ENCODE data around the gene CLRN1. TPM values are rescaled to one million over a fixed set of nuclear protein-coding genes. Genes with fewer than 3 reads are reported as not detected.

CLRN1 gene
- total RNA-seq, 1 donor from 2014 or later: not detected

DNA sequence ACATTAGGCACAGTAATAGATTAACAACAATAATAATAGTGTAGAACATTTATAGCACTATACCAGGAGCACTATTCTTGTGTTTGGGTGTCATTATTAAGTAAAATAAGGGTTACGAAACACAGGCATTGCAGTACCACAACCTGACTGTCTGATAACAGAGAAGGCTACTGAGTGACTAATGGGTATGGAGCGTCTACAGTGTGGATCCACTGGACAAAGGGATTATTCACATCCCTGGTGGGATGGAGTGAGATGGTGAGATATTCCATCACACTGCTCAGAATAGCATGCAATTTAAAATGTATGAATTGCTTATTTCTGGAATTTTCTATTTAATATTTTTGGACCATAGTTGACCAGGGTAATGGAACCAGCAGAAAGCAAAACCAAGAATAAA lies 85.5 kb downstream of the CLRN1 start:
- TF ChIP-seq, protein P1, sequence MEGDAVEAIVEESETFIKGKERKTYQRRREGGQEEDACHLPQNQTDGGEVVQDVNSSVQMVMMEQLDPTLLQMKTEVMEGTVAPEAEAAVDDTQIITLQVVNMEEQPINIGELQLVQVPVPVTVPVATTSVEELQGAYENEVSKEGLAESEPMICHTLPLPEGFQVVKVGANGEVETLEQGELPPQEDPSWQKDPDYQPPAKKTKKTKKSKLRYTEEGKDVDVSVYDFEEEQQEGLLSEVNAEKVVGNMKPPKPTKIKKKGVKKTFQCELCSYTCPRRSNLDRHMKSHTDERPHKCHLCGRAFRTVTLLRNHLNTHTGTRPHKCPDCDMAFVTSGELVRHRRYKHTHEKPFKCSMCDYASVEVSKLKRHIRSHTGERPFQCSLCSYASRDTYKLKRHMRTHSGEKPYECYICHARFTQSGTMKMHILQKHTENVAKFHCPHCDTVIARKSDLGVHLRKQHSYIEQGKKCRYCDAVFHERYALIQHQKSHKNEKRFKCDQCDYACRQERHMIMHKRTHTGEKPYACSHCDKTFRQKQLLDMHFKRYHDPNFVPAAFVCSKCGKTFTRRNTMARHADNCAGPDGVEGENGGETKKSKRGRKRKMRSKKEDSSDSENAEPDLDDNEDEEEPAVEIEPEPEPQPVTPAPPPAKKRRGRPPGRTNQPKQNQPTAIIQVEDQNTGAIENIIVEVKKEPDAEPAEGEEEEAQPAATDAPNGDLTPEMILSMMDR (IDR thresholded peaks at IDR 0.05): no peak
- TF ChIP-seq POLR2A (IDR thresholded peaks at IDR 0.05) (no peak), POLR2AphosphoS5 (IDR thresholded peaks at IDR 0.05; ENCODE audit: insufficient read depth in 1 of 2, low read depth in 1 of 2) (no peak)
- H3K36me3 ChIP-seq: no peaks in the 10 kb centered on the region
- H3K9me3 ChIP-seq: no peaks in the 10 kb centered on the region
- intact Hi-C loops (cut with DNase I): no loop called here
- no peak overlapping the region for H3K4me3 ChIP-seq
- no peaks in the 10 kb centered on the region for H3K4me1 ChIP-seq
- H3K27me3 ChIP-seq: no peaks in the 10 kb centered on the region
- no peak for DNase-seq (ENCODE audit: extremely low spot score in 2 of 2)
- no peak overlapping the region for H3K27ac ChIP-seq

GRCh38 chr3:150885535-150885934 lies 87.0 kb downstream of the CLRN1 start:
- Histone ChIP-seq H3K9me3 (no peaks in the 10 kb centered on the region), H3K4me3 (no peak overlapping the region), H3K27ac (no peak overlapping the region), H3K27me3 (no peaks in the 10 kb centered on the region), H3K36me3 (no peaks in the 10 kb centered on the region), H3K4me1 (no peaks in the 10 kb centered on the region)
- intact Hi-C loops (cut with DNase I): no loop called here
- TF ChIP-seq POLR2AphosphoS5 (IDR thresholded peaks at IDR 0.05; ENCODE audit: insufficient read depth in 1 of 2, low read depth in 1 of 2) (no peak), POLR2A (IDR thresholded peaks at IDR 0.05) (no peak)
- TF ChIP-seq, protein P1 (IDR thresholded peaks at IDR 0.05): no peak
- no peak for DNase-seq (ENCODE audit: extremely low spot score in 2 of 2)

DNA sequence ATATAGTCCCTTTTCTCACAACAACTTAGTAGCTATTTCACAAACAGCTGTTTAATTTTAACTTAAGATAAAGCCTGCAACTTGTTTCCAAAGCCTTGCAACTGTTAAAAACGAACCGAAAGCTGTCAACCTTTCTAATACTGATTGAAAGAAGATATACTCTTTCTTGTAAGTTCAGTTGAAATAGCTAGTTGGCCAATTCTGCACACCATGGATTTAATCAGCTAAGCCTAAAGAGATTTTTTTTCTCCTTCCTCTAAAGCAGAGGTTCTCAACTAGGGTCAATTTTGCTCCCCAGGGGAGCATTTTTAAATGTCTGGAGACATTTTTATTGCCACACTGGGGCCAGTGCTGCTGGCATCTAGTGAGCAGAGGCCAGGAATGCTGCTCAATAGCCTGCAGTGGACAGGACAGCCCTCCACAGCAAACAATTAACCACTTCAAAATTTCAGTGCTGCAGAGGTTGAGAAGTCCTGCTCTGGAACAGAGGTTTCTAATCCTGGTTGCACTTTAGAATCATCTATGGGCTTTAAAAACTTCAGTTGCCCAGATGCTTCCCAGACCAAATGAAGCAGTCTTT lies 93.4 kb downstream of the CLRN1 start:
- Histone ChIP-seq H3K27me3 (no peaks in the 10 kb centered on the region), H3K27ac (no peak overlapping the region), H3K36me3 (no peaks in the 10 kb centered on the region), H3K4me3 (no peak overlapping the region), H3K4me1 (peaks cover 4% of the 10 kb centered on the region), H3K9me3 (no peaks in the 10 kb centered on the region)
- intact Hi-C loops (cut with DNase I): no loop called here
- TF ChIP-seq POLR2AphosphoS5 (IDR thresholded peaks at IDR 0.05; ENCODE audit: insufficient read depth in 1 of 2, low read depth in 1 of 2): no peak
- TF ChIP-seq, protein P1 (IDR thresholded peaks at IDR 0.05): no peak
- no peak for TF ChIP-seq POLR2A (IDR thresholded peaks at IDR 0.05)
- no peak for DNase-seq (ENCODE audit: extremely low spot score in 2 of 2)

DNA sequence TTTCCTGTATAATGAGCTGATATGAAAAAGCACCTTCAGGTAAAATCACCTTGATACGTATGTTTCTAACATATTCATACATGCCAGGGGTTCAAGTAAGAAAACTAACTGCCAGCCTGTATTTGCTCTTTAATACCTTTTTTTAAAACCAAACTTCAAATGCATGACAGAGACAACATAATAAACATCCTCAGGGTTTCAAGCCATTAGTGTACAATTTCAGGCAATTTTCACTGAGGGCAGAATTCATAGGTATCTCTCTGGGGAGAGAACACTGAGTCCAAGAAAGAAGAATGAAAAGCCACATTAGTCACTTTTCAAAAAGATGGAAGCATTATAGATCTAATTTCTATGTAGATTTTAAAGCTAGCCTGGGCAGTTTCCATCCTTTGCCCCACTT lies 94.2 kb downstream of the CLRN1 start:
- Histone ChIP-seq H3K4me3 (no peak overlapping the region), H3K27ac (no peak overlapping the region), H3K9me3 (no peaks in the 10 kb centered on the region), H3K36me3 (no peaks in the 10 kb centered on the region), H3K27me3 (no peaks in the 10 kb centered on the region), H3K4me1 (peaks cover 4% of the 10 kb centered on the region)
- no peak for TF ChIP-seq POLR2A (IDR thresholded peaks at IDR 0.05)
- TF ChIP-seq POLR2AphosphoS5 (IDR thresholded peaks at IDR 0.05; ENCODE audit: insufficient read depth in 1 of 2, low read depth in 1 of 2): no peak
- TF ChIP-seq, protein P1 (IDR thresholded peaks at IDR 0.05): no peak
- intact Hi-C loops (cut with DNase I): no loop called here
- DNase-seq (ENCODE audit: extremely low spot score in 2 of 2): no peak

DNA sequence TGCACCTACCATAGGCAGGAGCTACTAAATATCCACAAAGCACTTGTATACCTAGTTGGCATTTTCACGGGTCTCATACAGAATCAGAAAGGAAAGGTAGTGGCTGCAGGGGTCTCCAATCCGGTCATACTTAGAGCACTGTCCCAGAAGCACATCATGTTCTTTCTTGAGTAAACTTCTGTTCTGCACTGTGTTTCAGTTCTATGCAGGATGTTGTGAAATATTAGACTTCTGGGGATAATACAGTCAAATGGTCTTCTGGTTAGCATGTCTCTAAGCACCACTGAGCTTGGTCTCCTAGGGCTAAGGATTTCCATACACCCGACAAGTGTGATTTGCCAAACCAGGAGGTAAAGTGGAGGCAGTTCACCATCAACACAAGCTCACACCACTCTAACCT lies 95.2 kb downstream of the CLRN1 start:
- Histone ChIP-seq H3K4me3 (no peak overlapping the region), H3K27ac (no peak overlapping the region), H3K4me1 (peaks cover 4% of the 10 kb centered on the region), H3K36me3 (no peaks in the 10 kb centered on the region), H3K27me3 (no peaks in the 10 kb centered on the region), H3K9me3 (no peaks in the 10 kb centered on the region)
- TF ChIP-seq POLR2AphosphoS5 (IDR thresholded peaks at IDR 0.05; ENCODE audit: insufficient read depth in 1 of 2, low read depth in 1 of 2) (no peak), POLR2A (IDR thresholded peaks at IDR 0.05) (no peak)
- TF ChIP-seq, protein P1 (IDR thresholded peaks at IDR 0.05): no peak
- no peak for DNase-seq (ENCODE audit: extremely low spot score in 2 of 2)
- intact Hi-C loops (cut with DNase I): no loop called here

All from vagina (tissue), 2 donors.